ENCODE data around the gene ABCA7. TPM values are rescaled to one million over a fixed set of nuclear protein-coding genes. Genes with fewer than 3 reads are reported as not detected.
A peak's percentile ranks its signal among the peaks of the same experiment; 100 is the strongest.

ABCA7 gene
- total and polyA plus RNA-seq, 12 donors, result 2.1 to 109 (median 18.8) TPM

- peaks cover 0 to 28% of the 10 kb centered on the region in 2 donors for H3K4me1 ChIP-seq (replicated peaks in 1 of 2)
- intact Hi-C loops (cut with DNase I), result no loop called here
- DNase-seq, result peak in 1 of 7 donors; percentile 23
- peaks cover 53% of the 10 kb centered on the region for H3K27me3 ChIP-seq
- H3K27ac ChIP-seq, result peak overlapping the region in 4 of 5 donors; percentile 24 to 75 (median 56)
- no peaks in the 10 kb centered on the region for H3K36me3 ChIP-seq (replicated peaks in 1 of 2)
- 3 to 10% (median 4%) methylated on average over 6 to 38 of the region's 38 CpGs for WGBS, 4 donors
- H3K4me3 ChIP-seq, result peak overlapping the region in 1 of 4 donors; percentile 54
- no peak for TF ChIP-seq CTCF (IDR thresholded peaks at IDR 0.05)
- no peak for TF ChIP-seq POLR2A (IDR thresholded peaks at IDR 0.05)
- H3K9me3 ChIP-seq (replicated peaks in 1 of 3), result no peaks in the 10 kb centered on the region
Measured at GRCh38 chr19:1067341-1067957, 27.5 kb downstream of the ABCA7 start.

GRCh38 chr19:1068009-1069001 is 28.4 kb downstream of the ABCA7 start:
- Histone ChIP-seq H3K4me3 (peak overlapping the region in 1 of 4 donors; percentile 54), H3K27ac (peak overlapping the region in 3 of 5 donors; percentile 24 to 75 (median 54)), H3K9me3 (replicated peaks in 1 of 3) (no peaks in the 10 kb centered on the region), H3K36me3 (replicated peaks in 1 of 2) (no peaks in the 10 kb centered on the region), H3K4me1 (replicated peaks in 1 of 2) (peaks cover 0 to 28% of the 10 kb centered on the region in 2 donors), H3K27me3 (peaks cover 53% of the 10 kb centered on the region)
- intact Hi-C loops (cut with DNase I), result no loop called here
- 50 to 55% (median 52%) methylated on average over 22 to 45 of the region's 45 CpGs for WGBS, 4 donors
- no peak for TF ChIP-seq CTCF (IDR thresholded peaks at IDR 0.05)
- peak in 4 of 7 donors; percentile 39 to 54 (median 46) for DNase-seq

- intact Hi-C loops (cut with DNase I), result no loop called here
- H3K4me1 ChIP-seq (replicated peaks in 1 of 2), result peaks cover 0 to 28% of the 10 kb centered on the region in 2 donors
- H3K36me3 ChIP-seq (replicated peaks in 1 of 2), result no peaks in the 10 kb centered on the region
- no peak overlapping the region for H3K4me3 ChIP-seq
- H3K27ac ChIP-seq, result peak overlapping the region in 3 of 5 donors; percentile 10 to 75 (median 49)
- peaks cover 53% of the 10 kb centered on the region for H3K27me3 ChIP-seq
- H3K9me3 ChIP-seq (replicated peaks in 1 of 3), result no peaks in the 10 kb centered on the region
- WGBS, 4 donors, result 34 to 59% (median 49%) methylated on average over 21 to 25 of the region's 25 CpGs
- TF ChIP-seq CTCF (IDR thresholded peaks at IDR 0.05) (no peak), POLR2A (IDR thresholded peaks at IDR 0.05) (no peak)
- DNase-seq, result peak; percentile 50 to 80 (median 66)
Measured at GRCh38 chr19:1069009-1069779, 29.3 kb downstream of the ABCA7 start.

GRCh38 chr19:1070576-1070930 is 30.6 kb downstream of the ABCA7 start:
- no peaks in the 10 kb centered on the region for H3K9me3 ChIP-seq (replicated peaks in 1 of 3)
- WGBS, 4 donors, result 17 to 23% (median 21%) methylated on average over 21 of the region's 21 CpGs
- DNase-seq, result no peak
- H3K27me3 ChIP-seq, result peaks cover 53% of the 10 kb centered on the region
- H3K36me3 ChIP-seq (replicated peaks in 1 of 2), result no peaks in the 10 kb centered on the region
- H3K4me1 ChIP-seq (replicated peaks in 1 of 2), result peaks cover 0 to 20% of the 10 kb centered on the region in 2 donors
- no peak overlapping the region for H3K27ac ChIP-seq
- TF ChIP-seq POLR2A (IDR thresholded peaks at IDR 0.05), result no peak
- no peak for TF ChIP-seq CTCF (IDR thresholded peaks at IDR 0.05)
- no peak overlapping the region for H3K4me3 ChIP-seq
- intact Hi-C loops (cut with DNase I), result no loop called here

Data from adrenal gland (tissue), 12 donors.